Sigmoid colon (tissue), 4 donors: ENCODE measurements around the gene NSMF.

ENCODE experiments used
- POLR2A ChIP-seq, 2 donors: fragments of 450-650 bp; IDR thresholded peaks; one replicate each; pipeline ENCODE4 v1.6.1; 2016; ENCODE audit warnings: antibody characterized with exemption in 2 of 2, mild to moderate bottlenecking in 2 of 2, moderate library complexity in 2 of 2
- POLR2AphosphoS5 ChIP-seq, 4 donors: sonication (generic); formaldehyde crosslinking; IDR thresholded peaks; one replicate each; pipeline ENCODE4 v1.6.1; 2017; ENCODE audit warnings: antibody characterized with exemption in 4 of 4
- TF ChIP-seq, protein P1 (sequence below), 4 experiments: fragments of 450-650 bp in 3 of 4; fragments of 200-600 bp in 1 of 4; IDR thresholded peaks; one replicate each; pipeline ENCODE4 v1.5.1; 2016 to 2019; ENCODE audit warnings: antibody characterized with exemption in 4 of 4, mild to moderate bottlenecking in 3 of 4, moderate library complexity in 2 of 4

DNA sequence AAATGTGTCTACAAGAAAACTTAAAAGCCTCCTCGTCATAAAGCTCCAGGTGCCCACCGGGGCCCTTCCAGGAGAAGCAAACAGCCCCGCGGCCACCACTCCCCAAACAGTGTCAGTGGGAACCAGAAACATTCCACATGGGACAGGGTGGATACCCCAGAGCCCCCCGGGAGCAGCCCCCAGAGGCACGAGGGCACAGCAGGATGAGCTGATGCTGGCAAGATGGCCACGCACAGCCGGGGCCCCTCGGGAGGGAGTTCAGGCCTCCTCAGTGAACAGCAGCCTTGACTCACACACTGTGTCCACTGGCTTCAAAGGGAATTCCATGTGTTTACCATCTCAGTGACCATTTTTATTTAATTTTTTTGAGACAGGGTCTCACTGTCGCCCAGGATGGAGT, 46.7 kb downstream of the NSMF start:
- TF ChIP-seq, protein P1, sequence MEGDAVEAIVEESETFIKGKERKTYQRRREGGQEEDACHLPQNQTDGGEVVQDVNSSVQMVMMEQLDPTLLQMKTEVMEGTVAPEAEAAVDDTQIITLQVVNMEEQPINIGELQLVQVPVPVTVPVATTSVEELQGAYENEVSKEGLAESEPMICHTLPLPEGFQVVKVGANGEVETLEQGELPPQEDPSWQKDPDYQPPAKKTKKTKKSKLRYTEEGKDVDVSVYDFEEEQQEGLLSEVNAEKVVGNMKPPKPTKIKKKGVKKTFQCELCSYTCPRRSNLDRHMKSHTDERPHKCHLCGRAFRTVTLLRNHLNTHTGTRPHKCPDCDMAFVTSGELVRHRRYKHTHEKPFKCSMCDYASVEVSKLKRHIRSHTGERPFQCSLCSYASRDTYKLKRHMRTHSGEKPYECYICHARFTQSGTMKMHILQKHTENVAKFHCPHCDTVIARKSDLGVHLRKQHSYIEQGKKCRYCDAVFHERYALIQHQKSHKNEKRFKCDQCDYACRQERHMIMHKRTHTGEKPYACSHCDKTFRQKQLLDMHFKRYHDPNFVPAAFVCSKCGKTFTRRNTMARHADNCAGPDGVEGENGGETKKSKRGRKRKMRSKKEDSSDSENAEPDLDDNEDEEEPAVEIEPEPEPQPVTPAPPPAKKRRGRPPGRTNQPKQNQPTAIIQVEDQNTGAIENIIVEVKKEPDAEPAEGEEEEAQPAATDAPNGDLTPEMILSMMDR (IDR thresholded peaks at IDR 0.05), result no peak
- TF ChIP-seq POLR2A (IDR thresholded peaks at IDR 0.05), result no peak
- TF ChIP-seq POLR2AphosphoS5 (IDR thresholded peaks at IDR 0.05), result no peak
